SK-N-DZ (cell line): Measurements from ENCODE around the gene FAM20B. TPM values are rescaled to one million over a fixed set of nuclear protein-coding genes. Genes with fewer than 3 reads are reported as not detected.
"Not testable (repeated sequence)": the region's sequence is repeated elsewhere in the genome, so short reads cannot be mapped to it uniquely, and the experiment has no call there.

Experiments
- DNase-seq: peaks from one replicate; pipeline ENCODE4 v3.0.0-alpha.2; 2015; ENCODE audit warnings: low spot score
- polyA plus RNA-seq, 2 experiments: library from polyadenylated mRNA; depleted of rRNA; stranded (reverse); fragments of >200 nt; gene quantifications; 2 replicates each; pipeline ENCODE4 v1.2.3, GENCODE V29; 2014

The FAM20B gene
- 23.2 TPM in 2 replicates for polyA plus RNA-seq (2014; cell fraction: cytosol; rRNA removed)
- 11.1 and 11.3 TPM in 2 replicates for polyA plus RNA-seq (2014; cell fraction: nucleus; rRNA removed)

- peak; percentile 87 for DNase-seq
These were observed at the start of gene FAM20B for GRCh38 chr1:179025125-179025974. Gene FAM20B (plus strand): TSS chr1:179025894. CDS start chr1:179043848, 17,954 bp downstream.

- DNase-seq = no peak
These were observed 49.2 kb upstream of the FAM20B start for GRCh38 chr1:178976541-178976940.

DNA sequence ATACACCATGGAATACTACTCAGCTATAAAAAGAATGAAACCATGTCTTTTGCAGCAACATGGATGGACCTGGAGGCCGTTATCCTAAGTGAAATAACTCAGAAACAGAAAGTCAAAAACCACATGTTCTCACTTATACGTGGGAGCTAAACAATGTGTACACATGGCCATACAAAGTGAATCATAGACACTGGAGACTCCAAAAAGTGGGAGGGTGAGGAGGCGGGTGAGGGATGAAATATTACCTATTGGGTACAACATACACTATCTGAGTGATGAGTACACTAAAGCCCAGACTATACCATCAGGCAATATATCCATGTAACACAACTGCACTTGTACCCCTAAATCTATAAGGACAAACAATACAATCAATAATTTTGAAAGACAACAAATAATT lies 39.5 kb upstream of the FAM20B start:
- no peak for DNase-seq

GRCh38 chr1:178988198-178988597 lies 37.5 kb upstream of the FAM20B start:
- not testable (repeated sequence) for DNase-seq

- no peak for DNase-seq
These were observed 32.1 kb upstream of the FAM20B start for GRCh38 chr1:178993559-178993958.

DNA sequence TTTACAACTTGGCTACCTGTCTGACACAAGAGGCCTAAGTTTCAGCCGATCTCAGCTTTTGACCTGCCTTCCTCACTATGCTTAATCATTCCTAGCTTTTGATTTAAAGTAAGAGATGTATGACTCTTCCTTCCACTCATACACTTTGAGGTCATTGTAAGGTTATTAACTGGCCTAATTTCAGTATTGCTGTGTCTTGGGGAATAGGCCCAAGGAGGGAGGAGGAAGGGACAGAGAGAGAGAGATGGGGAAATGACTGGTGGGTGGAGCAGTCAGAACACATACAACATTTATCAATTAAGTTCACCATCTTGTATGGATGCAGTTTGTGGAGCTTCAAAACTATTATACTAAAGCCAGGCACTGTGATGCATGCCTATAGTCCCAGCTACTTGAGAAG lies 28.3 kb upstream of the FAM20B start:
- DNase-seq = no peak

DNA sequence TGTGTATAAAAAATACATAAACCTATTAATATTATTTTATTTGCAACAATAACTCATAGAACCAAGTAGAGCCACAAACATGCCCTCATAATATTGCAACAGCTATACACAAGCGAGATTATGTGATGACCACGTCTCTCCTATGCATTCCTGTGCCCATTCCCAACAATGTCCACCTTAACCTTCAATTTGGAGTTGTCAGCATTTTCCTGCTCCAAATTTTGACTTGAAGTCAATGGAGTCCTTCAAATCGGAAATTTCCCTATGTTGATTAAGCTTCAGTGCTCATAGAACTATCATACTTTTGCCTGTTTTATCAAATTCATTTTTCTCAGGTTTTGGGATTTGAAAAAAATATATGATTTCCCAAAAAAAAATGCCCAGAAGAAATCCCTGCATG lies 27.4 kb upstream of the FAM20B start:
- DNase-seq = no peak

GRCh38 chr1:178999061-178999460 lies 26.6 kb upstream of the FAM20B start:
- DNase-seq = no peak

DNA sequence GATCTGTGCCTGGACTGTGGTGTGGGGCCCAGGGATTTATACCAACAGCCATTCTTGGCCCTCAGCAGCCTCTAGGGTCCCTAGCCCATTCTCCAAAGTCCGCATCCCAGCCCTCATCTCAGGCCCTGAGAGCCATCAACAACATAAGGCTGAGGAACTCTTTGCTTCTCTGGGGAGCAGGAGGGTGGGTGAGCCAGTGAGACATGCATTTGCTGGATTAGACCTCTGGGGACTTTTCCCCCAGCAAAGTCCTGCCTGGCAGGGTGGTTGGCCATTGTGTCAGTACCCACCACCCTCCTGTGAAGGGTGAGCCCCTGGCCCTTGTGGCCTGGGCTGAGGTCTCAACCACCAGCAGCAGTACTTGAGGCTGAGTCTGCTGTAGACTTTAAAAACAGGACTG lies 24.2 kb upstream of the FAM20B start:
- no peak for DNase-seq

GRCh38 chr1:179002064-179002463 lies 23.6 kb upstream of the FAM20B start:
- not testable (repeated sequence) for DNase-seq

- DNase-seq = peak; percentile 85
These were observed 22.9 kb upstream of the FAM20B start for GRCh38 chr1:179002552-179003345.

DNA sequence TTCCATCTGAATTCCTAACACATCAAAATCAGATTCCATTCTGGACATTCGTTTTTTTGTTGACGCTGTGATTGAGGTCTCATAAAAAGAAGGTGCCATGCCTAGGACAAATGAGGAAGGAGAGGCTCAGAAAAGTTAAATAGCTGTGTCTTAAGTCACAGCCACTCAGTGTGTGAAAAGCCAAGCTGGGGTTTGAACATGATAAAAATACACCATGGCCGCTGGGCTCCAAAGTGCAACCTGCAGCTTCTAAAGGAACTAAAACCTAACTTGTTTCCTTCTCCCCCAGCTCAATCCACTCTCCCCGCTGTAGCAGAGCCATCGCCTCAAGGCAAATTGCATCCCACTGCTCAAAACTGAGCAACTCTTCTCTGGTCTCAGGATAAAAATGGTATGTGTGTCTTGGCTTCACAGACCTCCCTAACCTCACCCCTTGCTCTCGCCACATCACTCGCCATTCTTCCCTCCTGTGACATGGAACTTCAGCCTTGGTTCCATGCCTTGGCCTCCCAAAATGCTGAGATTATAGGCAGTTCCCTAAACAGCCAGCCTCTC lies 22.1 kb upstream of the FAM20B start:
- no peak for DNase-seq

- DNase-seq = no peak
These were observed 18.5 kb upstream of the FAM20B start for GRCh38 chr1:179007233-179007632.

GRCh38 chr1:179010671-179011070 lies 15.0 kb upstream of the FAM20B start:
- no peak for DNase-seq

DNA sequence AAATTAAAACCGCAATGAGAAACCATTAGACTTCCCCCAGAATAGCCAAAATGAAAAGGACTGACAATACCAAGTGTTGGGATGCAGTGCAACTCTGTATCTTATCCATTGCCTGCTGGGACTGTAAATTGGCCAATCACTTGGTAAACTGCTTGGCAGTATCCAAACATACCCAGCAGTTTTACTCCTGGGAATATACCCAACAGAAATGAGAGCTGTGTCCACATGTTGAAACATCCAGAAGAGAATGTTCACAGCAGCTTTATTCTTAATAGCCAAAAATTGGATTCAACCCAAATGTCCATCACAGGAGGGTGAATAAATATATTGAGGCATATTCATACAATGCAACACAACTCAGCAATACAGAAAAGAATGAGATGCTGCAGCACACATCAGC lies 13.7 kb upstream of the FAM20B start:
- no peak for DNase-seq

DNA sequence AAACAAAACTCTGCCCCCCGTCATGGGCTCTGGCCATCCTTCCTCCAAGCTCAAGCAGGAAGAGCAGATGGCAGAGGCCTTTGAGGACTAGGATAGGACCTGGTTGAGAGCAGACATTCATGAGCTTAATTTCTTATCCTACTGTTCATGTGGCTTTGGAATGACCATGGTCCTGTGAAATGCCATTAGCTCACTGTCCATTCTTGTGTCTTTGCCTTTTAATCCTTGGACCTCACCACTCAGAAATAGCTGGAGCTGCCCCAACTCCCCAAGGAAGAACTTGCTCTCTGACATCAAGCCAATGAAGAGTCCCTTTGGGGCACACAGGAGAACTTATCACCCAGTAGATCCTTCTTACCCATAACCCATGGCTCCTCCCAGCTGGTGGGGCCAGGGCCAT lies 11.6 kb upstream of the FAM20B start:
- DNase-seq = no peak

- no peak for DNase-seq
These were observed 10.3 kb upstream of the FAM20B start for GRCh38 chr1:179015396-179015795.

DNA sequence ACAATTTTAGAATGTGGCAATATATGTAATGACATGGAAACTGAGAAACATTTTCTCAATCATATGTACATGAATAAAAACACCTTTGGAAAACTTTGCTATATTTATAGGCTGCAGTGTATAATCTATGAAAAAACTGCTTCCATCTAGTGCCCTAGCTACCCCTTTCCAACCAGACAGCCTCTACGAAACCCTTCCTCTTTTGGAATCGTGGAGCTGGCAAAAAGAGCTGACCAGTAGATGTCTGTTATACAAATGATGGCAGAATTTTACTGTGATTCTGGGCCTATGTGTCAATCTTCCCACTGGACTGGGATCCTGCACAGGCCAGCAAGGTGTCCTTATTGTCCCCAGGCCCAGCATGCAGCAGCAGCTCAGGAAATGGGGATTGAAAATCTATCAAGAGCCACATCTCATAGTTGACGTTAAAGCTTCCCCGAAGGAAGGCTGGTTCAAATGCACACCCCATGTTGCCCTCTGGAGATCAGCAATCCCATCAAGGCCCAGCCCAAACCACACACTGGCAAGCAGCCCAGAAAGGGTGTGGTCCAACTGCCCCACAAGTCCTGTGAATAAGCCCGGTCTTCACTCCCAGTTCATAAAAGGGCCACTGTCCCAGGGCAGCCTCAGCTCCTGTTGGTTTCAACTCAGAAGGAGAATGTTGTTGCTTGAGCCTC lies 8.8 kb upstream of the FAM20B start:
- DNase-seq = no peak

GRCh38 chr1:179017383-179018326 lies 8.0 kb upstream of the FAM20B start:
- DNase-seq = no peak

DNA sequence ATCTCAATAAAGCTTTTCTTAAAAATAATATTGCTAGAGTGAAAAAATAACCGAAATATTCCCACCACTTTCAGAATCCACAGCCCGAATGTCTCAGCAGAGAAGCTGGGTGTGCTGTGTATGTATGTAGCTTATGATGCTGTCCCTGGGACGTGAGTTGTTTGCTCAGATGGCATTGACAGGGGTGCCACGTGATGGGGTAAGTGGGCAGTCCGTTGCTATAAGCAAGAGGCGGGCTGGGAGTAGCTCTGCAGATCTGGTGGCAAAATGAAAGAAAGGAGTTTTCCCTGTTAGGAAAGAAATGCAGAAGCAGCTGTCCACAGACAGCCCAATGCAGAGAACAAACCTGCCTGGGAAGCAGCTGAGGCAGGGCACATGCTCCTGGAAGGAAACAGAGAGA lies 3.8 kb upstream of the FAM20B start:
- DNase-seq = peak; percentile 28
